GM18519 (cell line): ENCODE results near the gene AP3S2.
"Not testable (repeated sequence)": the region's sequence is repeated elsewhere in the genome, so short reads cannot be mapped to it uniquely, and the experiment has no call there.

Experiments used
- ATAC-seq: cut with Tn5 transposase; IDR thresholded peaks from one replicate; pipeline ENCODE4 v1.9.1; 2021; ENCODE audit warnings: mild to moderate bottlenecking, moderate library complexity; ENCODE audit not compliant: unreplicated experiment, low FRiP score

Gene AP3S2

GRCh38 chr15:89893696-89894447 is at the start of gene AP3S2:
AP3S2 (minus strand) TSS chr15:89893994; CDS start chr15:89893949, 45 bp downstream.
- ATAC-seq, result peak; percentile 58

GRCh38 chr15:89939910-89940309 is 46.1 kb upstream of the AP3S2 start:
- no peak for ATAC-seq

- not testable (repeated sequence) for ATAC-seq
Measured at GRCh38 chr15:89939377-89939776, 45.6 kb upstream of the AP3S2 start.

- no peak for ATAC-seq
Measured at GRCh38 chr15:89937365-89938350, 43.9 kb upstream of the AP3S2 start.

- no peak for ATAC-seq
Measured at GRCh38 chr15:89936786-89937265, 43.0 kb upstream of the AP3S2 start.

GRCh38 chr15:89936051-89936785 is 42.4 kb upstream of the AP3S2 start:
- no peak for ATAC-seq

- ATAC-seq, result no peak
Measured at GRCh38 chr15:89932880-89933279, 39.1 kb upstream of the AP3S2 start.

GRCh38 chr15:89928421-89928820 is 34.6 kb upstream of the AP3S2 start:
- no peak for ATAC-seq

GRCh38 chr15:89926158-89926557 is 32.4 kb upstream of the AP3S2 start:
- ATAC-seq, result no peak

- no peak for ATAC-seq
Measured at GRCh38 chr15:89917442-89918101, 23.8 kb upstream of the AP3S2 start.

GRCh38 chr15:89916660-89917059 is 22.9 kb upstream of the AP3S2 start:
- ATAC-seq, result no peak

- no peak for ATAC-seq
Measured at GRCh38 chr15:89912674-89913396, 19.0 kb upstream of the AP3S2 start, which contains the start of gene ARPIN. ARPIN (minus strand) TSS chr15:89912952; CDS start chr15:89912835, 117 bp downstream.

GRCh38 chr15:89912145-89912673 is 18.4 kb upstream of the AP3S2 start:
- ATAC-seq, result no peak

GRCh38 chr15:89910891-89911626 is 17.3 kb upstream of the AP3S2 start:
- ATAC-seq, result no peak

GRCh38 chr15:89909611-89910010 is 15.8 kb upstream of the AP3S2 start:
- ATAC-seq, result no peak

GRCh38 chr15:89908226-89908625 is 14.4 kb upstream of the AP3S2 start:
- no peak for ATAC-seq

- ATAC-seq, result no peak
Measured at GRCh38 chr15:89907289-89907688, 13.5 kb upstream of the AP3S2 start.

- ATAC-seq, result no peak
Measured at GRCh38 chr15:89905846-89906378, 12.1 kb upstream of the AP3S2 start.
